Fibroblast of lung (primary cell): Measurements from ENCODE around the gene VSTM1.

ENCODE experiments used
- CTCF ChIP-seq, 2 donors: IDR thresholded peaks in 1 of 2; conservative IDR thresholded peaks in 1 of 2; 1 replicate in 1 of 2; 2 replicates in 1 of 2; pipeline ENCODE4 v1.5.1; 2011 to 2012; ENCODE audit warnings: low read length in 2 of 2, control low read depth in 1 of 2, inconsistent platforms in 1 of 2, low read depth in 1 of 2, mild to moderate bottlenecking in 1 of 2
- EZH2 ChIP-seq: IDR thresholded peaks from 2 replicates; pipeline ENCODE4 v1.5.1; 2012; ENCODE audit warnings: low read length, control low read depth, mild to moderate bottlenecking; ENCODE audit errors: missing control alignments

GRCh38 chr19:54102421-54103169 lies 38.9 kb upstream of the VSTM1 start, which contains the start of gene NDUFA3:
- TF ChIP-seq CTCF (conservative IDR thresholded peaks at IDR 0.05 in 1 of 2, IDR thresholded peaks at IDR 0.05 in 1 of 2; ENCODE audit: low read depth in 1 of 2, low read length in 2 of 2) (no peak), EZH2 (no peak)
